Caco-2 (cell line): Measurements from ENCODE around the gene CD247. TPM values are rescaled to one million over a fixed set of nuclear protein-coding genes. Genes with fewer than 3 reads are reported as not detected.

Source experiments
- BruUV-seq: library from RNA; stranded (reverse); fragments of 400-500 nt; replicated peaks from 2 replicates; lab custom pipeline; 2021; lab: Mats Ljungman, UMichigan
- CTCF ChIA-PET: fragments of 300-600 bp; sonication (Branson Sonifier 250); formaldehyde crosslinking; loops from one replicate; lab custom pipeline; 2022; ENCODE audit warnings: antibody characterized with exemption; lab: Charles Lee
- POLR2A ChIA-PET: fragments of 300-600 bp; sonication (Branson Sonifier 250); formaldehyde crosslinking; loops from one replicate; lab custom pipeline; 2022; ENCODE audit warnings: antibody characterized with exemption; lab: Charles Lee
- DNase-seq, 2 experiments: peaks; one replicate each; pipeline versions ENCODE4 v3.0.0 to v3.0.0-alpha.2; 2020 to 2022
- H3K27me3 ChIP-seq: replicated peaks from 2 replicates; pipeline ENCODE4 v1.6.0; 2011; ENCODE audit warnings: low read length; ENCODE audit not compliant: control insufficient read depth, insufficient read depth
- H3K36me3 ChIP-seq: 2 replicates; pipeline ENCODE4 v1.5.1; 2011; ENCODE audit warnings: low read length; ENCODE audit not compliant: control insufficient read depth, insufficient read depth
- H3K4me1 ChIP-seq: fragments of 250-450 bp; sonication (Bioruptor Pico); 2 replicates; pipeline ENCODE4 v1.5.1; 2020; ENCODE audit warnings: mild to moderate bottlenecking
- H3K4me3 ChIP-seq: 2 replicates; pipeline ENCODE4 v1.5.1; 2011; ENCODE audit warnings: low read depth, mild to moderate bottlenecking, control low read depth, low read length
- H3K9me3 ChIP-seq: fragments of 250-450 bp; sonication (Bioruptor Pico); 2 replicates; pipeline ENCODE4 v1.5.1; 2020; ENCODE audit warnings: mild to moderate bottlenecking, moderate library complexity
- H3K27ac Mint-ChIP-seq: one replicate; pipeline ENCODE4 v1.8.0; 2022; ENCODE audit warnings: mixed read lengths; ENCODE audit not compliant: unreplicated experiment
- H3K27me3 Mint-ChIP-seq: one replicate; pipeline ENCODE4 v1.8.0; 2022; ENCODE audit warnings: mixed read lengths; ENCODE audit not compliant: insufficient read depth, unreplicated experiment
- H3K36me3 Mint-ChIP-seq: one replicate; pipeline ENCODE4 v1.8.0; 2022; ENCODE audit warnings: mild to moderate bottlenecking, mixed read lengths; ENCODE audit not compliant: insufficient read depth, unreplicated experiment
- H3K4me1 Mint-ChIP-seq: one replicate; pipeline ENCODE4 v1.8.0; 2022; ENCODE audit warnings: low read depth, mixed read lengths; ENCODE audit not compliant: unreplicated experiment
- H3K4me3 Mint-ChIP-seq: one replicate; pipeline ENCODE4 v1.8.0; 2022; ENCODE audit warnings: mild to moderate bottlenecking, moderate library complexity, mixed read lengths; ENCODE audit not compliant: unreplicated experiment
- H3K9me3 Mint-ChIP-seq: one replicate; pipeline ENCODE4 v1.8.0; 2022; ENCODE audit warnings: mixed read lengths; ENCODE audit not compliant: unreplicated experiment
- CTCF ChIP-seq, 2 experiments: fragments of 200-600 bp in 1 of 2; IDR thresholded peaks; 1 replicate in 1 of 2; 2 replicates in 1 of 2; pipeline versions ENCODE4 v1.5.1 to v1.8.0; 2011 to 2022; ENCODE audit warnings: antibody characterized with exemption in 1 of 2, control low read depth in 1 of 2, inconsistent platforms in 1 of 2, low read depth in 1 of 2, low read length in 1 of 2, mild to moderate bottlenecking in 1 of 2, moderate library complexity in 1 of 2; ENCODE audit not compliant: insufficient read depth in 1 of 2, severe bottlenecking in 1 of 2, unreplicated experiment in 1 of 2
- intact Hi-C: fragments of 100-400 bp; cut with micrococcal nuclease; formaldehyde crosslinking; loops from one replicate; pipeline ENCODE4 v1.10.0; 2022; ENCODE audit not compliant: unreplicated experiment
- total RNA-seq: library from RNA; stranded (reverse); gene quantifications from 2 replicates; pipeline ENCODE4 v1.2.3, GENCODE V29; 2022

Gene CD247
- total RNA-seq, 1 experiment from 2014 or later, result not detected

GRCh38 chr1:167512046-167512654 is 6.2 kb downstream of the CD247 start:
- Mint-ChIP-seq H3K4me3 (no peak overlapping the region), H3K27me3 (no peaks in the 10 kb centered on the region), H3K27ac (no peak overlapping the region), H3K36me3 (no peaks in the 10 kb centered on the region), H3K4me1 (no peaks in the 10 kb centered on the region), H3K9me3 (no peaks in the 10 kb centered on the region)
- ChIA-PET CTCF (no interaction called here), POLR2A (no interaction called here)
- Histone ChIP-seq H3K4me3 (no peak overlapping the region), H3K36me3 (no peaks in the 10 kb centered on the region), H3K4me1 (0 out of 2 replicates have a peak, but pooled peaks cover 7% of the 10 kb centered on the region), H3K9me3 (no peaks in the 10 kb centered on the region), H3K27me3 (no peaks in the 10 kb centered on the region)
- no peak for DNase-seq
- intact Hi-C loops, result no loop called here
- TF ChIP-seq CTCF (IDR thresholded peaks at IDR 0.05; ENCODE audit: insufficient read depth in 1 of 2, low read depth in 1 of 2, low read length in 1 of 2, severe bottlenecking in 1 of 2, unreplicated experiment in 1 of 2), result no peak
- no TSS peak for BruUV-seq

- no peak for DNase-seq
Measured at GRCh38 chr1:167511374-167511986, 6.8 kb downstream of the CD247 start.

GRCh38 chr1:167510881-167511280 is 7.4 kb downstream of the CD247 start:
- no peak overlapping the region for H3K4me3 Mint-ChIP-seq
- CTCF ChIA-PET, result no interaction called here
- intact Hi-C loops, result no loop called here

More at GRCh38 chr1:167511374-167511986, 6.8 kb downstream of the CD247 start:
- no peaks in the 10 kb centered on the region for H3K4me1 Mint-ChIP-seq
- Histone ChIP-seq H3K36me3 (no peaks in the 10 kb centered on the region), H3K4me3 (no peak overlapping the region), H3K27me3 (no peaks in the 10 kb centered on the region), H3K4me1 (0 out of 2 replicates have a peak, but pooled peaks cover 7% of the 10 kb centered on the region), H3K9me3 (no peaks in the 10 kb centered on the region)
- no TSS peak for BruUV-seq
- H3K27me3 Mint-ChIP-seq, result no peaks in the 10 kb centered on the region
- POLR2A ChIA-PET, result no interaction called here
- H3K4me3 Mint-ChIP-seq, result no peak overlapping the region
- H3K36me3 Mint-ChIP-seq, result no peaks in the 10 kb centered on the region
- H3K27ac Mint-ChIP-seq, result no peak overlapping the region
- TF ChIP-seq CTCF (IDR thresholded peaks at IDR 0.05; ENCODE audit: insufficient read depth in 1 of 2, low read depth in 1 of 2, low read length in 1 of 2, severe bottlenecking in 1 of 2, unreplicated experiment in 1 of 2), result no peak
- H3K9me3 Mint-ChIP-seq, result no peaks in the 10 kb centered on the region
- CTCF ChIA-PET, result no interaction called here
- intact Hi-C loops, result no loop called here

More at GRCh38 chr1:167510881-167511280, 7.4 kb downstream of the CD247 start:
- no peaks in the 10 kb centered on the region for H3K4me1 Mint-ChIP-seq
- H3K36me3 ChIP-seq, result no peaks in the 10 kb centered on the region
- H3K4me3 ChIP-seq, result no peak overlapping the region
- 0 out of 2 replicates have a peak, but pooled peaks cover 7% of the 10 kb centered on the region for H3K4me1 ChIP-seq
- TF ChIP-seq CTCF (IDR thresholded peaks at IDR 0.05; ENCODE audit: insufficient read depth in 1 of 2, low read depth in 1 of 2, low read length in 1 of 2, severe bottlenecking in 1 of 2, unreplicated experiment in 1 of 2), result no peak
- DNase-seq, result no peak
- H3K9me3 Mint-ChIP-seq, result no peaks in the 10 kb centered on the region
- no peaks in the 10 kb centered on the region for H3K9me3 ChIP-seq
- BruUV-seq, result no TSS peak
- H3K27me3 Mint-ChIP-seq, result no peaks in the 10 kb centered on the region
- H3K36me3 Mint-ChIP-seq, result no peaks in the 10 kb centered on the region
- no peak overlapping the region for H3K27ac Mint-ChIP-seq
- H3K27me3 ChIP-seq, result no peaks in the 10 kb centered on the region
- POLR2A ChIA-PET, result no interaction called here
